Measurements from ENCODE around the gene ASPSCR1. TPM values are rescaled to one million over a fixed set of nuclear protein-coding genes. Genes with fewer than 3 reads are reported as not detected.

ASPSCR1 gene
- total RNA-seq, 1 experiment from 2014 or later, result 51.0 TPM

DNA sequence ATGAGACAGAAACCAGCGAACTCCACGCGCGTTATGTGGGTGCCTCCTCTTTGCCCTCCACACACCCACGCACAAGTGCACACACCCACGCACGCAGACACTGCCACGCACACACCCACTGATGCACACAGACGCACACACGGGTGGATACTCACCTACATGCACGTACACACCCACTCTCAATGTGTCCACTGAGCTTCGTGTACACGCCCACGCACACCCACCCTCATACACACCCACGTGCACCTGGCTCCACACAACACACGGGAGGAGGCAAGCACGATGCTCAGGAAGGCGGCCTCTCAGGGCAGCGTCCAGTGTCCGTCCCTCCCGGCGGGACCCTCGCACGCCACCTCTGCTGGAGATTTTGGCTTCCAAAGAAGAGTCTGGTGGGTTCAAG is 70.0 kb downstream of the ASPSCR1 start:
- Histone ChIP-seq H3K4me1 (ENCODE audit: control insufficient read depth in 1 of 2, insufficient read depth in 2 of 2, low read length in 2 of 2) (peaks cover 6 to 10% of the 10 kb centered on the region in 2 experiments; a peak in 3 of 4 replicates), H3K4me2 (ENCODE audit: low read length) (no peak overlapping the region), H3K9ac (ENCODE audit: low read length) (no peak overlapping the region), H3K4me3 (replicated peaks in 1 of 2; ENCODE audit: low read depth in 1 of 2, low read length in 2 of 2) (no peak overlapping the region), H3K79me2 (ENCODE audit: insufficient read depth, low read length) (peaks cover 19% of the 10 kb centered on the region), H3K36me3 (ENCODE audit: control insufficient read depth in 1 of 2, insufficient read depth in 2 of 2, low read length in 2 of 2) (peaks cover 7 to 19% of the 10 kb centered on the region in 2 experiments; a peak in 2 of 4 replicates), H3K9me2 (ENCODE audit: insufficient read depth) (no peaks in the 10 kb centered on the region), H3K27ac (ENCODE audit: low read depth, low read length) (no peak overlapping the region; the same call in 1 of the 2 replicates), H3K9me3 (ENCODE audit: control insufficient read depth in 1 of 2, insufficient read depth in 1 of 2, low read depth in 1 of 2, low read length in 2 of 2) (no peaks in the 10 kb centered on the region), H4K20me1 (ENCODE audit: insufficient read depth) (no peaks in the 10 kb centered on the region), H3K27me3 (ENCODE audit: insufficient read depth, low read length) (no peaks in the 10 kb centered on the region), H2AFZ (ENCODE audit: low read depth, low read length, poor library complexity, severe bottlenecking) (no peak overlapping the region)
- TF ChIP-seq EZH2phosphoT487 (IDR thresholded peaks at IDR 0.05; ENCODE audit: borderline replicate concordance) (no peak), TCF7L2 (IDR thresholded peaks at IDR 0.05; ENCODE audit: borderline replicate concordance, extremely low read depth, insufficient read depth, insufficient read length) (no peak)
- DNase-seq (ENCODE audit: low read depth, low spot score) (no peak), ATAC-seq (no peak)
- intact Hi-C loops (cut with micrococcal nuclease), result no loop called here
- no TSS peak for BruUV-seq (replicated peaks)
- ChIA-PET CTCF (no interaction called here), POLR2A (no interaction called here), RAD21 (ENCODE audit: low non-redundant PET in 1 of 2, low total read pairs in 2 of 2, uncharacterized antibody in 2 of 2, unreplicated experiment in 2 of 2) (no interaction called here)

DNA sequence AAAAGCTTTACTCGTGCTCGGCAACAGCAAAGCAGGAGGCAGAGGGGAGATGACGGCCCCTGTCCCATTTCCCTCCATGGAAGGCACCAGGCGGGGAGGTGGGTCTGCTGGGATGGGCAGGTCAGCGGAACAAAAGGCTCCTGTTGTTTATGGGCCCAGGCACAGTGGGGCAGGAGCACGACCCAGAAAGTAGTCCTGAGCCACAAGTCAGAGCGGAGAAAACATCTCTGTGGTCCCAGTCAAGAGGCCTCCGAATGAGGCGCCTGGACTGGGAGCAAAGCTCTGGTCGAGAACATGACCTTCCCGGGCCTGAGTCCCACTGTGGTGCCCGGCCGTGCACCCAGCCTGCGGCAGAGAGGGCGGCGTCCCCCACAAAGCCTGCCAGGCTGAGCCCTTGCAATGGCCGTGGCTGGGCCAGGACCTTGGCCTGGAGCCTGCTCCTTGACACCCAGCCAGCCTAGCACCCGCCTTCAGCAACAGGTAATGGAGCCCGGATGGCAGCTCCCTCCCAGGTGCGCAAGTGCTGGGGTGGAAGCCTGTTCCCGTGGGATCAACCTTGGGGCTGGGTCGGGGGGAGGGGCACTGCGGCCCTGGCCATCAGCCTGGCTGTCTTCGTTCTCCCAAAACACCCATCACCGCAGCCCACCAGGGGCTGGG is 70.6 kb downstream of the ASPSCR1 start:
- Histone ChIP-seq H3K4me1 (ENCODE audit: control insufficient read depth in 1 of 2, insufficient read depth in 2 of 2, low read length in 2 of 2) (peaks cover 8 to 15% of the 10 kb centered on the region in 2 experiments; a peak in 3 of 4 replicates), H4K20me1 (ENCODE audit: insufficient read depth) (no peaks in the 10 kb centered on the region), H3K9me2 (ENCODE audit: insufficient read depth) (no peaks in the 10 kb centered on the region), H3K9me3 (ENCODE audit: control insufficient read depth in 1 of 2, insufficient read depth in 1 of 2, low read depth in 1 of 2, low read length in 2 of 2) (no peaks in the 10 kb centered on the region), H3K4me2 (ENCODE audit: low read length) (no peak overlapping the region), H3K4me3 (replicated peaks in 1 of 2; ENCODE audit: low read depth in 1 of 2, low read length in 2 of 2) (no peak overlapping the region), H3K79me2 (ENCODE audit: insufficient read depth, low read length) (peaks cover 25% of the 10 kb centered on the region), H2AFZ (ENCODE audit: low read depth, low read length, poor library complexity, severe bottlenecking) (no peak overlapping the region), H3K9ac (ENCODE audit: low read length) (no peak overlapping the region), H3K27ac (ENCODE audit: low read depth, low read length) (no peak overlapping the region; the same call in 1 of the 2 replicates), H3K36me3 (ENCODE audit: control insufficient read depth in 1 of 2, insufficient read depth in 2 of 2, low read length in 2 of 2) (peaks cover 7 to 19% of the 10 kb centered on the region in 2 experiments; a peak in 2 of 4 replicates), H3K27me3 (ENCODE audit: insufficient read depth, low read length) (no peaks in the 10 kb centered on the region)
- TSS peak; percentile 22 for BruUV-seq (replicated peaks)
- intact Hi-C loops (cut with micrococcal nuclease), result no loop called here
- ChIA-PET RAD21 (ENCODE audit: low non-redundant PET in 1 of 2, low total read pairs in 2 of 2, uncharacterized antibody in 2 of 2, unreplicated experiment in 2 of 2) (interaction anchor here in 1 of 2 experiments (0.7 kb wide), 1 partner anchor 28 kb away, joined by 3 read pairs; no protein-coding TSS in a partner anchor), POLR2A (no interaction called here), CTCF (no interaction called here)
- TF ChIP-seq TCF7L2 (IDR thresholded peaks at IDR 0.05; ENCODE audit: borderline replicate concordance, extremely low read depth, insufficient read depth, insufficient read length) (no peak), SRF (IDR thresholded peaks at IDR 0.05; ENCODE audit: low read depth) (no peak), POLR2AphosphoS5 (IDR thresholded peaks at IDR 0.05; ENCODE audit: low read depth, low read length) (no peak), SIN3A (IDR thresholded peaks at IDR 0.05; ENCODE audit: low read depth) (no peak), EZH2phosphoT487 (IDR thresholded peaks at IDR 0.05; ENCODE audit: borderline replicate concordance) (no peak), ELF1 (IDR thresholded peaks at IDR 0.05; ENCODE audit: borderline replicate concordance, low read depth) (no peak), EZH2 (IDR thresholded peaks at IDR 0.05) (no peak), RAD21 (IDR thresholded peaks at IDR 0.05; ENCODE audit: low read depth) (no peak), YY1 (IDR thresholded peaks at IDR 0.05; ENCODE audit: extremely low read depth, insufficient replicate concordance, low read depth, low read length) (no peak), FOSL1 (IDR thresholded peaks at IDR 0.05; ENCODE audit: low read depth) (no peak), SP1 (IDR thresholded peaks at IDR 0.05; ENCODE audit: low read depth) (no peak), JUND (IDR thresholded peaks at IDR 0.05) (no peak), ZNF274 (IDR thresholded peaks at IDR 0.05; ENCODE audit: low read depth, low read length) (no peak), ATF3 (IDR thresholded peaks at IDR 0.05) (no peak), CEBPB (IDR thresholded peaks at IDR 0.05; ENCODE audit: low read depth) (no peak), POLR2A (IDR thresholded peaks at IDR 0.05; ENCODE audit: borderline replicate concordance, extremely low read depth, insufficient read depth, insufficient read length) (no peak), ZFX (IDR thresholded peaks at IDR 0.05) (no peak), CBX3 (IDR thresholded peaks at IDR 0.05; ENCODE audit: low read depth) (no peak), CTCF (IDR thresholded peaks at IDR 0.05 in 2 of 3, conservative IDR thresholded peaks at IDR 0.05 in 1 of 3; ENCODE audit: borderline replicate concordance in 1 of 3, insufficient read depth in 1 of 3, low read depth in 2 of 3, low read length in 2 of 3) (no peak)
- DNase-seq (ENCODE audit: low read depth, low spot score), result no peak
- ATAC-seq, result no peak

Data from HCT116 (cell line).